IMR-90 (cell line): ENCODE measurements around the gene PTCD1. TPM values are rescaled to one million over a fixed set of nuclear protein-coding genes. Genes with fewer than 3 reads are reported as not detected.

Experiments used
- CHD1 ChIP-seq: IDR thresholded peaks from 2 replicates; pipeline ENCODE4 v1.6.1; 2012; ENCODE audit warnings: low read depth, low read length, improper control_type of control experiment
- FOS ChIP-seq: fragments of 150-350 bp; IDR thresholded peaks from 2 replicates; pipeline ENCODE4 v1.6.1; 2016; ENCODE audit warnings: low read depth, low read length
- MAFK ChIP-seq: IDR thresholded peaks from 2 replicates; pipeline ENCODE4 v1.6.1; 2012; ENCODE audit warnings: low read depth, low read length, improper control_type of control experiment
- POLR2A ChIP-seq: IDR thresholded peaks from 2 replicates; pipeline ENCODE4 v1.6.1; 2012; ENCODE audit warnings: mild to moderate bottlenecking, low read depth, low read length
- polyA plus RNA-seq, 3 experiments: library from polyadenylated mRNA; depleted of rRNA; stranded (reverse); fragments of >200 nt; gene quantifications; 2 replicates each; pipeline ENCODE4 v1.2.3, GENCODE V29; 2012; ENCODE audit warnings: low replicate concordance in 1 of 3
- total RNA-seq: library from RNA; depleted of rRNA; stranded (reverse); fragments of >200 nt; gene quantifications from 2 replicates; pipeline ENCODE4 v1.2.3, GENCODE V29; 2012; rRNA removed
- TF ChIP-seq, protein P1 (sequence below): conservative IDR thresholded peaks from 2 replicates; pipeline ENCODE4 v1.5.1; 2012; ENCODE audit warnings: mild to moderate bottlenecking, low read depth, low read length, improper control_type of control experiment

Gene PTCD1
- total and polyA plus RNA-seq, 2 of the 4 experiments (the other 2 are of a cell fraction): 2.2 to 4.0 TPM

DNA sequence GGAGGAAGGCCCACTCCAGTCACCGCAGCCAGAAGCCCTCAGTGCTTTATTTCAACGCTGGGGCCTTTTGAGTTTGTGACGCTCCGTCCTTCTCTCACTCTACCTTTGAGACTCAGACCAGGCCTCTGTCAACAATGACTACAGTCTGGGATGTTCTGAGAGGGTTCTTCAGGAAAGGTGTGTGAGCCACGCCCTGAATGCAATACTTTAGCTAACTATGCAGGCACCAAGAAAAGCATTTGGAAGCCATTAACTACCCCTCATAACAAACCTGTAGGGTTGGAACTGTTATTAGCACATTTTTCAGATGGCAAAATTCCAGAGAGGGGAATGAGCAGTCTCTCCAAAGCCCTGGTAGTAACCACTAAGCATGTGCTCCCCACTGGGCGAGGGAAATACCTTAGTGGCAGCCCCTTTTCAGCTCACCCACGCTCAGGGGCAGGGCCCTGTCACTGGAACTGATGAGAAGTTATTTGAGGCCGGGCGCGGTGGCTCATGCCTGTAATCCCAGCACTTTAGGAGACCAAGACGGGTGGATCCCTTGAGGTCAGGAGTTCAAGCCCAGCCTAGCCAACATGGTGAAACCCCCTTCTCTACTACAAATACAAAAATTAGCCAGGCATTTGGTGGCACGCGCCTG is 69.7 kb downstream of the PTCD1 start (continued):
- TF ChIP-seq, protein P1, sequence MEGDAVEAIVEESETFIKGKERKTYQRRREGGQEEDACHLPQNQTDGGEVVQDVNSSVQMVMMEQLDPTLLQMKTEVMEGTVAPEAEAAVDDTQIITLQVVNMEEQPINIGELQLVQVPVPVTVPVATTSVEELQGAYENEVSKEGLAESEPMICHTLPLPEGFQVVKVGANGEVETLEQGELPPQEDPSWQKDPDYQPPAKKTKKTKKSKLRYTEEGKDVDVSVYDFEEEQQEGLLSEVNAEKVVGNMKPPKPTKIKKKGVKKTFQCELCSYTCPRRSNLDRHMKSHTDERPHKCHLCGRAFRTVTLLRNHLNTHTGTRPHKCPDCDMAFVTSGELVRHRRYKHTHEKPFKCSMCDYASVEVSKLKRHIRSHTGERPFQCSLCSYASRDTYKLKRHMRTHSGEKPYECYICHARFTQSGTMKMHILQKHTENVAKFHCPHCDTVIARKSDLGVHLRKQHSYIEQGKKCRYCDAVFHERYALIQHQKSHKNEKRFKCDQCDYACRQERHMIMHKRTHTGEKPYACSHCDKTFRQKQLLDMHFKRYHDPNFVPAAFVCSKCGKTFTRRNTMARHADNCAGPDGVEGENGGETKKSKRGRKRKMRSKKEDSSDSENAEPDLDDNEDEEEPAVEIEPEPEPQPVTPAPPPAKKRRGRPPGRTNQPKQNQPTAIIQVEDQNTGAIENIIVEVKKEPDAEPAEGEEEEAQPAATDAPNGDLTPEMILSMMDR: no peak
- no peak for TF ChIP-seq MAFK
- TF ChIP-seq CHD1: no peak
- TF ChIP-seq FOS: no peak
- no peak for TF ChIP-seq POLR2A

Other genes starting within 250 kb of the PTCD1 start
- gene KPNA7, start 230.7 kb downstream of the PTCD1 start, total RNA-seq: not detected in 2 replicates
- gene KPNA7, start 230.7 kb downstream of the PTCD1 start, polyA plus RNA-seq (2012; rRNA removed): not detected in 2 replicates
- 0.18 and 0.28 TPM in 2 replicates for gene MYH16, start 166.0 kb downstream of the PTCD1 start, total RNA-seq
- gene MYH16, start 166.0 kb downstream of the PTCD1 start, polyA plus RNA-seq (2012; rRNA removed): 0.03 and 0.09 TPM in 2 replicates
- 321 and 327 TPM in 2 replicates for gene ARPC1A, start 112.9 kb downstream of the PTCD1 start, total RNA-seq
- gene ARPC1A, start 112.9 kb downstream of the PTCD1 start, polyA plus RNA-seq (2012; rRNA removed): 253 and 260 TPM in 2 replicates
- 243 and 351 TPM in 2 replicates for gene ARPC1B, start 64.1 kb downstream of the PTCD1 start, total RNA-seq
- gene ARPC1B, start 64.1 kb downstream of the PTCD1 start, polyA plus RNA-seq (2012; rRNA removed): 488 and 548 TPM in 2 replicates
- gene PDAP1, start 30.2 kb downstream of the PTCD1 start, total RNA-seq: 40.3 and 124 TPM in 2 replicates
- gene PDAP1, start 30.2 kb downstream of the PTCD1 start, polyA plus RNA-seq (2012; rRNA removed): 123 and 193 TPM in 2 replicates
- gene BUD31, start 29.8 kb downstream of the PTCD1 start, total RNA-seq: 72.6 and 111 TPM in 2 replicates
- gene BUD31, start 29.8 kb downstream of the PTCD1 start, polyA plus RNA-seq (2012; rRNA removed): 94.2 and 97.2 TPM in 2 replicates
- gene CPSF4, start 145 bp upstream of the PTCD1 start, total RNA-seq: 23.8 and 23.9 TPM in 2 replicates
- gene CPSF4, start 145 bp upstream of the PTCD1 start, polyA plus RNA-seq (2012; rRNA removed): 38.5 and 44.9 TPM in 2 replicates
- 559 and 1,184 TPM in 2 replicates for gene ATP5MF, start 27.4 kb upstream of the PTCD1 start, total RNA-seq
- gene ATP5MF, start 27.4 kb upstream of the PTCD1 start, polyA plus RNA-seq (2012; rRNA removed): 1,472 and 2,029 TPM in 2 replicates
- 4.2 and 4.8 TPM in 2 replicates for gene ZNF789, start 34.1 kb upstream of the PTCD1 start, total RNA-seq
- 7.4 and 8.9 TPM in 2 replicates for gene ZNF789, start 34.1 kb upstream of the PTCD1 start, polyA plus RNA-seq (2012; rRNA removed)
- 22.8 and 24.7 TPM in 2 replicates for gene ZNF394, start 61.5 kb upstream of the PTCD1 start, total RNA-seq
- gene ZNF394, start 61.5 kb upstream of the PTCD1 start, polyA plus RNA-seq (2012; rRNA removed): 10.7 and 10.9 TPM in 2 replicates
- 15.8 and 16.3 TPM in 2 replicates for gene ZKSCAN5, start 65.9 kb upstream of the PTCD1 start, total RNA-seq
- 5.4 and 5.5 TPM in 2 replicates for gene ZKSCAN5, start 65.9 kb upstream of the PTCD1 start, polyA plus RNA-seq (2012; rRNA removed)
- 5.9 and 10.3 TPM in 2 replicates for gene FAM200A, start 113.3 kb upstream of the PTCD1 start, total RNA-seq
- 4.5 and 6.0 TPM in 2 replicates for gene FAM200A, start 113.3 kb upstream of the PTCD1 start, polyA plus RNA-seq (2012; rRNA removed)
- gene ZNF655, start 119.8 kb upstream of the PTCD1 start, total RNA-seq: 49.6 and 56.4 TPM in 2 replicates
- gene ZNF655, start 119.8 kb upstream of the PTCD1 start, polyA plus RNA-seq (2012; rRNA removed): 47.9 and 54.7 TPM in 2 replicates
- 0.54 and 0.56 TPM in 2 replicates for gene TMEM225B, start 159.5 kb upstream of the PTCD1 start, total RNA-seq
- gene TMEM225B, start 159.5 kb upstream of the PTCD1 start, polyA plus RNA-seq (2012; rRNA removed): 0.27 and 0.32 TPM in 2 replicates
- gene ZSCAN25, start 178.1 kb upstream of the PTCD1 start, total RNA-seq: 9.0 and 9.2 TPM in 2 replicates
- gene ZSCAN25, start 178.1 kb upstream of the PTCD1 start, polyA plus RNA-seq (2012; rRNA removed): 6.2 TPM in 2 replicates
- not detected in 2 replicates for gene CYP3A5, start 241.2 kb upstream of the PTCD1 start, total RNA-seq
- gene CYP3A5, start 241.2 kb upstream of the PTCD1 start, polyA plus RNA-seq (2012; rRNA removed): not detected in 2 replicates